ENCODE results near the gene ASRGL1.

The ASRGL1 gene

GRCh38 chr11:62418136-62418535, 80.9 kb downstream of the ASRGL1 start:
- Histone ChIP-seq H3K27me3 (ENCODE audit: control insufficient read depth, insufficient read depth, low read length) (no peaks in the 10 kb centered on the region), H3K36me3 (ENCODE audit: control insufficient read depth, insufficient read depth, low read length) (no peaks in the 10 kb centered on the region), H3K9me3 (ENCODE audit: control insufficient read depth, insufficient read depth, low read length) (no peaks in the 10 kb centered on the region), H3K4me3 (ENCODE audit: low read depth, low read length) (no peak overlapping the region), H3K9ac (ENCODE audit: low read depth, low read length) (no peak overlapping the region), H3K27ac (ENCODE audit: low read depth, low read length) (no peak overlapping the region), H3K4me1 (ENCODE audit: control insufficient read depth, insufficient read depth, low read length) (no peaks in the 10 kb centered on the region)

- Histone ChIP-seq H3K4me1 (ENCODE audit: control insufficient read depth, insufficient read depth, low read length) (no peaks in the 10 kb centered on the region), H3K4me3 (ENCODE audit: low read depth, low read length) (no peak within 1 kb of the TSS), H3K27ac (ENCODE audit: low read depth, low read length) (no peak within 1 kb of the TSS), H3K9ac (ENCODE audit: low read depth, low read length) (no peak within 1 kb of the TSS), H3K9me3 (ENCODE audit: control insufficient read depth, insufficient read depth, low read length) (no peaks in the 10 kb centered on the region), H3K36me3 (ENCODE audit: control insufficient read depth, insufficient read depth, low read length) (no peaks in the 10 kb centered on the region), H3K27me3 (ENCODE audit: control insufficient read depth, insufficient read depth, low read length) (peaks cover 2% of the 10 kb centered on the region; the same call in 1 of the 2 replicates)
Measured at GRCh38 chr11:62418733-62419132, 81.5 kb downstream of the ASRGL1 start, which contains the start of gene SCGB1A1. Gene SCGB1A1, plus strand, starts transcription at chr11:62419033. Its CDS starts 63 bp downstream, at chr11:62419096.

GRCh38 chr11:62419314-62419929, 82.2 kb downstream of the ASRGL1 start:
- Histone ChIP-seq H3K36me3 (ENCODE audit: control insufficient read depth, insufficient read depth, low read length) (no peaks in the 10 kb centered on the region), H3K9me3 (ENCODE audit: control insufficient read depth, insufficient read depth, low read length) (no peaks in the 10 kb centered on the region), H3K4me1 (ENCODE audit: control insufficient read depth, insufficient read depth, low read length) (no peaks in the 10 kb centered on the region), H3K27ac (ENCODE audit: low read depth, low read length) (no peak overlapping the region), H3K27me3 (ENCODE audit: control insufficient read depth, insufficient read depth, low read length) (peaks cover 8% of the 10 kb centered on the region), H3K4me3 (ENCODE audit: low read depth, low read length) (no peak overlapping the region), H3K9ac (ENCODE audit: low read depth, low read length) (no peak overlapping the region)

- H3K9ac ChIP-seq (ENCODE audit: low read depth, low read length): no peak overlapping the region
- peaks cover 10% of the 10 kb centered on the region for H3K27me3 ChIP-seq (ENCODE audit: control insufficient read depth, insufficient read depth, low read length)
- no peak overlapping the region for H3K4me3 ChIP-seq (ENCODE audit: low read depth, low read length)
- no peaks in the 10 kb centered on the region for H3K9me3 ChIP-seq (ENCODE audit: control insufficient read depth, insufficient read depth, low read length)
- H3K4me1 ChIP-seq (ENCODE audit: control insufficient read depth, insufficient read depth, low read length): no peaks in the 10 kb centered on the region
- no peak overlapping the region for H3K27ac ChIP-seq (ENCODE audit: low read depth, low read length)
- H3K36me3 ChIP-seq (ENCODE audit: control insufficient read depth, insufficient read depth, low read length): no peaks in the 10 kb centered on the region
Measured at GRCh38 chr11:62419943-62420342, 82.7 kb downstream of the ASRGL1 start.

GRCh38 chr11:62420882-62421281, 83.6 kb downstream of the ASRGL1 start:
- no peak overlapping the region for H3K27ac ChIP-seq (ENCODE audit: low read depth, low read length)
- peaks cover 10% of the 10 kb centered on the region for H3K27me3 ChIP-seq (ENCODE audit: control insufficient read depth, insufficient read depth, low read length)
- H3K36me3 ChIP-seq (ENCODE audit: control insufficient read depth, insufficient read depth, low read length): no peaks in the 10 kb centered on the region
- H3K4me1 ChIP-seq (ENCODE audit: control insufficient read depth, insufficient read depth, low read length): no peaks in the 10 kb centered on the region
- no peak overlapping the region for H3K9ac ChIP-seq (ENCODE audit: low read depth, low read length)
- H3K4me3 ChIP-seq (ENCODE audit: low read depth, low read length): no peak overlapping the region
- H3K9me3 ChIP-seq (ENCODE audit: control insufficient read depth, insufficient read depth, low read length): no peaks in the 10 kb centered on the region

- no peak overlapping the region for H3K9ac ChIP-seq (ENCODE audit: low read depth, low read length)
- H3K4me1 ChIP-seq (ENCODE audit: control insufficient read depth, insufficient read depth, low read length): peaks cover 8% of the 10 kb centered on the region
- H3K27ac ChIP-seq (ENCODE audit: low read depth, low read length): no peak overlapping the region
- H3K27me3 ChIP-seq (ENCODE audit: control insufficient read depth, insufficient read depth, low read length): peaks cover 10% of the 10 kb centered on the region
- H3K4me3 ChIP-seq (ENCODE audit: low read depth, low read length): no peak overlapping the region
- H3K9me3 ChIP-seq (ENCODE audit: control insufficient read depth, insufficient read depth, low read length): no peaks in the 10 kb centered on the region
- H3K36me3 ChIP-seq (ENCODE audit: control insufficient read depth, insufficient read depth, low read length): no peaks in the 10 kb centered on the region
Measured at GRCh38 chr11:62421996-62422395, 84.7 kb downstream of the ASRGL1 start.

GRCh38 chr11:62423012-62423411, 85.8 kb downstream of the ASRGL1 start:
- peaks cover 10% of the 10 kb centered on the region for H3K27me3 ChIP-seq (ENCODE audit: control insufficient read depth, insufficient read depth, low read length)
- H3K9me3 ChIP-seq (ENCODE audit: control insufficient read depth, insufficient read depth, low read length): no peaks in the 10 kb centered on the region

GRCh38 chr11:62427630-62428233, 90.5 kb downstream of the ASRGL1 start:
- Histone ChIP-seq H3K27ac (ENCODE audit: low read depth, low read length) (no peak overlapping the region), H3K9ac (ENCODE audit: low read depth, low read length) (no peak overlapping the region), H3K4me1 (ENCODE audit: control insufficient read depth, insufficient read depth, low read length) (peaks cover 9% of the 10 kb centered on the region)

More at GRCh38 chr11:62423012-62423411, 85.8 kb downstream of the ASRGL1 start:
- H3K36me3 ChIP-seq (ENCODE audit: control insufficient read depth, insufficient read depth, low read length): no peaks in the 10 kb centered on the region
- H3K4me1 ChIP-seq (ENCODE audit: control insufficient read depth, insufficient read depth, low read length): peaks cover 9% of the 10 kb centered on the region
- no peak overlapping the region for H3K4me3 ChIP-seq (ENCODE audit: low read depth, low read length)
- no peak overlapping the region for H3K27ac ChIP-seq (ENCODE audit: low read depth, low read length)
- no peak overlapping the region for H3K9ac ChIP-seq (ENCODE audit: low read depth, low read length)

GRCh38 chr11:62428871-62429560, 91.8 kb downstream of the ASRGL1 start:
- Histone ChIP-seq H3K27me3 (ENCODE audit: control insufficient read depth, insufficient read depth, low read length) (peaks cover 6% of the 10 kb centered on the region), H3K9me3 (ENCODE audit: control insufficient read depth, insufficient read depth, low read length) (no peaks in the 10 kb centered on the region), H3K9ac (ENCODE audit: low read depth, low read length) (no peak overlapping the region), H3K4me1 (ENCODE audit: control insufficient read depth, insufficient read depth, low read length) (peaks cover 12% of the 10 kb centered on the region), H3K4me3 (ENCODE audit: low read depth, low read length) (no peak overlapping the region), H3K27ac (ENCODE audit: low read depth, low read length) (no peak overlapping the region), H3K36me3 (ENCODE audit: control insufficient read depth, insufficient read depth, low read length) (no peaks in the 10 kb centered on the region)

More at GRCh38 chr11:62427630-62428233, 90.5 kb downstream of the ASRGL1 start:
- Histone ChIP-seq H3K36me3 (ENCODE audit: control insufficient read depth, insufficient read depth, low read length) (no peaks in the 10 kb centered on the region), H3K9me3 (ENCODE audit: control insufficient read depth, insufficient read depth, low read length) (no peaks in the 10 kb centered on the region), H3K27me3 (ENCODE audit: control insufficient read depth, insufficient read depth, low read length) (peaks cover 10% of the 10 kb centered on the region), H3K4me3 (ENCODE audit: low read depth, low read length) (no peak overlapping the region)

GRCh38 chr11:62430425-62430824, 93.2 kb downstream of the ASRGL1 start:
- no peak overlapping the region for H3K27ac ChIP-seq (ENCODE audit: low read depth, low read length)
- H3K36me3 ChIP-seq (ENCODE audit: control insufficient read depth, insufficient read depth, low read length): no peaks in the 10 kb centered on the region
- H3K9ac ChIP-seq (ENCODE audit: low read depth, low read length): no peak overlapping the region
- no peak overlapping the region for H3K4me3 ChIP-seq (ENCODE audit: low read depth, low read length)
- H3K9me3 ChIP-seq (ENCODE audit: control insufficient read depth, insufficient read depth, low read length): no peaks in the 10 kb centered on the region
- no peaks in the 10 kb centered on the region for H3K27me3 ChIP-seq (ENCODE audit: control insufficient read depth, insufficient read depth, low read length)
- H3K4me1 ChIP-seq (ENCODE audit: control insufficient read depth, insufficient read depth, low read length): peaks cover 12% of the 10 kb centered on the region

Measured in HUES48 (cell line).